ENCODE measurements around the gene UNC119B.

UNC119B gene

GRCh38 chr12:120711411-120711810 is 1.2 kb downstream of the UNC119B start:
- TF ChIP-seq GFI1B (tag by site-specific recombination; IDR thresholded peaks at IDR 0.05) (no peak), ZNF621 (tag by site-specific recombination; IDR thresholded peaks at IDR 0.05) (no peak), ZNF548 (tag by site-specific recombination; IDR thresholded peaks at IDR 0.05) (no peak), ZNF561 (tag by site-specific recombination; IDR thresholded peaks at IDR 0.05; ENCODE audit: borderline replicate concordance) (no peak), ZNF362 (tag by site-specific recombination; IDR thresholded peaks at IDR 0.05) (no peak), ZNF140 (tag by site-specific recombination; IDR thresholded peaks at IDR 0.05) (no peak), ZBTB6 (tag by site-specific recombination; IDR thresholded peaks at IDR 0.05) (no peak), ZBTB17 (tag by site-specific recombination; IDR thresholded peaks at IDR 0.05) (peak; percentile 99), ZNF221 (tag by site-specific recombination; IDR thresholded peaks at IDR 0.05; ENCODE audit: borderline replicate concordance) (no peak), ZNF585B (tag by site-specific recombination; IDR thresholded peaks at IDR 0.05) (no peak), PRDM1 (tag by site-specific recombination; IDR thresholded peaks at IDR 0.05) (0 out of 2 replicates have a peak, but pooled peaks have one; percentile 26), ZFP37 (tag by site-specific recombination; IDR thresholded peaks at IDR 0.05) (0 out of 2 replicates have a peak, but pooled peaks have one; percentile 9), ZNF10 (tag by site-specific recombination; IDR thresholded peaks at IDR 0.05) (peak; percentile 78), KLF8 (tag by site-specific recombination; IDR thresholded peaks at IDR 0.05) (no peak), KLF1 (tag by site-specific recombination; IDR thresholded peaks at IDR 0.05) (no peak), ZBTB49 (tag by site-specific recombination; IDR thresholded peaks at IDR 0.05; ENCODE audit: low read depth) (no peak), ZNF549 (tag by site-specific recombination; IDR thresholded peaks at IDR 0.05) (no peak)
- no peaks in the 10 kb centered on the region for H3K9me3 ChIP-seq (ENCODE audit: control insufficient read depth, insufficient read depth, low read depth, low read length)
- CTCF ChIA-PET, result interaction anchor here (0.6 to 6.2 kb wide), 5 partner anchors 22 to 129 kb away, joined by 3 to 42 read pairs (median 4); partner anchors contain the start of gene POP5
- H3K4me1 ChIP-seq (ENCODE audit: control insufficient read depth, insufficient read depth, low read length), result peaks cover 3% of the 10 kb centered on the region; the same call in 1 of the 2 replicates
- peak overlapping the region; percentile 77 for H3K4me3 ChIP-seq (ENCODE audit: low read depth, low read length)
- H3K27ac ChIP-seq (ENCODE audit: extremely low read depth, low read depth, low read length), result peak overlapping the region; percentile 91; the same call in 1 of the 2 replicates
- POLR2A ChIA-PET, result interaction anchor here (0.9 to 2.2 kb wide), 4 partner anchors 10 to 130 kb away, joined by 3 to 9 read pairs (median 4); partner anchors contain the start of genes ACADS, MLEC and POP5
- peaks cover 16 to 43% of the 10 kb centered on the region in 2 experiments; a peak in 2 of 3 replicates for H3K36me3 ChIP-seq (ENCODE audit: control insufficient read depth in 2 of 2, insufficient read depth in 1 of 2, low read length in 2 of 2)

- ChIA-PET POLR2A (interaction anchor here (1.6 kb wide), 1 partner anchor 26 kb away, joined by 4 read pairs; the partner anchor contains the start of gene MLEC), CTCF (interaction anchor here (2.0 to 6.2 kb wide), 2 partner anchors 65 to 130 kb away, joined by 15 to 42 read pairs; partner anchors contain the start of gene POP5)
- H3K36me3 ChIP-seq (ENCODE audit: control insufficient read depth in 2 of 2, insufficient read depth in 1 of 2, low read length in 2 of 2), result peaks cover 28 to 55% of the 10 kb centered on the region in 2 experiments
- H3K27ac ChIP-seq (ENCODE audit: extremely low read depth, low read depth, low read length), result no peak overlapping the region
- H3K9me3 ChIP-seq (ENCODE audit: control insufficient read depth, insufficient read depth, low read depth, low read length), result no peaks in the 10 kb centered on the region
- H3K4me1 ChIP-seq (ENCODE audit: control insufficient read depth, insufficient read depth, low read length), result peaks cover 3% of the 10 kb centered on the region; the same call in 1 of the 2 replicates
- H3K4me3 ChIP-seq (ENCODE audit: low read depth, low read length), result no peak overlapping the region
- TF ChIP-seq ZNF777 (tag by site-specific recombination; IDR thresholded peaks at IDR 0.05; ENCODE audit: borderline replicate concordance) (no peak), ZSCAN30 (tag by site-specific recombination; IDR thresholded peaks at IDR 0.05) (no peak), ZNF155 (tag by site-specific recombination; IDR thresholded peaks at IDR 0.05) (no peak), ZNF112 (tag by site-specific recombination; IDR thresholded peaks at IDR 0.05) (no peak), MYNN (tag by site-specific recombination; IDR thresholded peaks at IDR 0.05; ENCODE audit: borderline replicate concordance) (no peak), ZNF239 (tag by site-specific recombination; IDR thresholded peaks at IDR 0.05) (no peak), ZNF837 (tag by site-specific recombination; IDR thresholded peaks at IDR 0.05) (no peak), ZNF624 (tag by site-specific recombination; IDR thresholded peaks at IDR 0.05) (no peak), ZNF175 (tag by site-specific recombination; IDR thresholded peaks at IDR 0.05) (no peak), SP3 (tag by site-specific recombination; IDR thresholded peaks at IDR 0.05) (no peak), MZF1 (tag by site-specific recombination; IDR thresholded peaks at IDR 0.05; ENCODE audit: borderline replicate concordance) (no peak), ATF2 (tag by site-specific recombination; IDR thresholded peaks at IDR 0.05; ENCODE audit: low read depth) (no peak), ZFP41 (tag by site-specific recombination; IDR thresholded peaks at IDR 0.05; ENCODE audit: borderline replicate concordance) (no peak)
Observed at GRCh38 chr12:120712610-120713009, 2.4 kb downstream of the UNC119B start.

All from HEK293 (cell line).